GM12878 (cell line): ENCODE measurements around the gene COPS8. TPM values are rescaled to one million over a fixed set of nuclear protein-coding genes. Genes with fewer than 3 reads are reported as not detected.

ENCODE experiments used
- BACH1 ChIP-seq: fragments of 450-650 bp; IDR thresholded peaks from 2 replicates; pipeline ENCODE4 v1.6.1; 2017; ENCODE audit warnings: mild to moderate bottlenecking, borderline replicate concordance
- BCL11A ChIP-seq: IDR thresholded peaks from 2 replicates; pipeline ENCODE4 v1.6.1; 2011; ENCODE audit warnings: low read depth, low read length
- CBX3 ChIP-seq: fragments of 200-600 bp; sonication (generic); IDR thresholded peaks from 2 replicates; pipeline ENCODE4 v1.6.1; 2016; ENCODE audit warnings: low read depth, borderline replicate concordance
- FOXK2 ChIP-seq: fragments of 450-650 bp; IDR thresholded peaks from 2 replicates; pipeline ENCODE4 v1.6.1; 2017; ENCODE audit warnings: mild to moderate bottlenecking, moderate library complexity
- GABPA ChIP-seq: IDR thresholded peaks from 2 replicates; pipeline ENCODE4 v1.6.1; 2014; ENCODE audit warnings: antibody characterized with exemption, low read depth, mild to moderate bottlenecking, inconsistent platforms
- GATAD2B ChIP-seq: fragments of 450-650 bp; conservative IDR thresholded peaks from 2 replicates; pipeline ENCODE4 v1.6.1; 2017; ENCODE audit warnings: low read depth, mild to moderate bottlenecking, moderate library complexity
- HCFC1 ChIP-seq: fragments of 150-350 bp; IDR thresholded peaks from 2 replicates; pipeline ENCODE4 v1.6.1; 2014; ENCODE audit warnings: low read length
- JUND ChIP-seq: IDR thresholded peaks from 2 replicates; pipeline ENCODE4 v1.6.1; 2012; ENCODE audit warnings: low read depth, mild to moderate bottlenecking, low read length, improper control_type of control experiment, moderate library complexity
- KLF5 ChIP-seq: fragments of 450-650 bp; IDR thresholded peaks from 2 replicates; pipeline ENCODE4 v1.6.1; 2014; ENCODE audit warnings: mild to moderate bottlenecking; ENCODE audit not compliant: partially characterized antibody
- SMAD1 ChIP-seq: fragments of 450-650 bp; IDR thresholded peaks from 2 replicates; pipeline ENCODE4 v1.6.1; 2018; ENCODE audit warnings: mild to moderate bottlenecking, low read depth; ENCODE audit not compliant: partially characterized antibody
- SRF ChIP-seq, 2 experiments: IDR thresholded peaks; 2 replicates each; pipeline ENCODE4 v1.6.1; 2011; ENCODE audit warnings: low read depth in 2 of 2, low read length in 2 of 2, mild to moderate bottlenecking in 1 of 2, moderate library complexity in 1 of 2
- STAT3 ChIP-seq: IDR thresholded peaks from 2 replicates; pipeline ENCODE4 v1.6.1; 2011; ENCODE audit warnings: low read depth, low read length, improper control_type of control experiment
- TAF1 ChIP-seq: IDR thresholded peaks from 2 replicates; pipeline ENCODE4 v1.6.1; 2011; ENCODE audit warnings: mild to moderate bottlenecking, low read depth, low read length, borderline replicate concordance
- TCF3 ChIP-seq: IDR thresholded peaks from 2 replicates; pipeline ENCODE4 v1.6.1; 2012; ENCODE audit warnings: low read depth, mild to moderate bottlenecking, low read length, borderline replicate concordance; ENCODE audit not compliant: insufficient read depth
- ZNF217 ChIP-seq: fragments of 450-650 bp; IDR thresholded peaks from 2 replicates; pipeline ENCODE4 v1.6.1; 2017; ENCODE audit warnings: antibody characterized with exemption, mild to moderate bottlenecking
- ZSCAN29 ChIP-seq: fragments of 450-650 bp; IDR thresholded peaks from 2 replicates; pipeline ENCODE4 v1.6.1; 2017; ENCODE audit warnings: mild to moderate bottlenecking, moderate library complexity
- polyA plus RNA-seq, 11 experiments: library from polyadenylated mRNA; depleted of rRNA in 4 of 11; unstranded in 6 of 11; stranded (reverse) in 5 of 11; fragments of >200 nt; fragmentation: Nextera tagmentation in 4 of 11; fragmentation: Illumina TruSeq in 1 of 11; extraction: Ambion mirVana in 4 of 11; extraction: Trizol in 1 of 11; gene quantifications; 1 replicate in 1 of 11; 2 replicates in 10 of 11; pipeline versions ENCODE4 v1.2.1 to v1.2.3, GENCODE V29; 2011 to 2016; ENCODE audit warnings: inconsistent platforms in 2 of 11, missing spikeins in 2 of 11, low read depth in 1 of 11
- total RNA-seq, 4 experiments: library from RNA; depleted of rRNA in 3 of 4; stranded (reverse); fragments of >200 nt in 3 of 4; fragmentation: Illumina TruSeq in 1 of 4; extraction: Trizol in 1 of 4; gene quantifications; 2 replicates each; pipeline versions ENCODE4 v1.2.1 to v1.2.3, GENCODE V29; 2013 to 2021
- TF ChIP-seq, protein P1 (sequence below): fragments of 450-650 bp; formaldehyde crosslinking; IDR thresholded peaks from 2 replicates; pipeline ENCODE4 v1.4.0; 2020; ENCODE audit warnings: mild to moderate bottlenecking, moderate library complexity
- TF ChIP-seq, protein P2 (sequence below): fragments of 450-650 bp; IDR thresholded peaks from 2 replicates; pipeline ENCODE4 v1.6.1; 2017; ENCODE audit warnings: mild to moderate bottlenecking, moderate library complexity
- TF ChIP-seq, protein P3 (sequence below): fragments of 450-650 bp; IDR thresholded peaks from 2 replicates; pipeline ENCODE4 v1.6.1; 2017; ENCODE audit warnings: low read depth, mild to moderate bottlenecking, moderate library complexity

COPS8 gene
- total and polyA plus RNA-seq, 10 of the 15 experiments (the other 5 are each of a cell fraction or from before 2014, with no cell fraction given) = 44.0 to 134 (median 107) TPM

DNA sequence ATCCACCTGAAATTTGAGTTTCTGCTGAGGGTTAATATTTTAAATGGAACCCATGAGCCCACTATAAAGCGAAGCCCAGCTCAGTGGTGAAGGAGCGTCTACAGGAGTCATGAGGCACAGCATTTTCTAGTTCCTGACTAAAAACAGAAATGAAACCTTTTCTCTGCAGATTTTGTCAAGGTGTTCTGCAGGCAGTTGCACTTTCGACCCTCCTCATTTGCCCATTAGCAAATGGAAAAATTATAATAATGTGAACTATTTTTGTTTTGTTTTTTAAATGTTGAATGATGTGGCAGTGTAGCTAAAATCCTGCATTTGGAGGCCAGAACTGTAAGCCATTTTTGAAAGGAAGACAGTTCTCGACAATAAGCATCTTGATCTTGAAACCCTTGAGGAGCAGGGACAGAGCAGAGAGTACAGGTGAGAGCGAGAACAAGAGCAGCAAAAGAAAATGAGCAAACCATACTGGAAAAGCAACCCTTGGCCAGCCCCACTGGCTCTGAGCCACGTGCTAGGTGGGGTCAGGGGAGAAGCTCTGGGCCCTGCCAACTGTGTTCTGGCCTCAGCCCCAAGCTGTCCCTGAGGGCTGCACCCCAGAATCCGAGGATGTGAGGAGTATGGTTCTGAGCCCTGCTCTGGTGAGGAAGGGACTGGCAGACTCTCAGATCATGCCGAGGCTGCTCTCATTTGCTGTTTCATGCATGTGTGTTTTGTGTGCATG lies 26.4 kb upstream of the COPS8 start (continued):
- TF ChIP-seq, protein P1, sequence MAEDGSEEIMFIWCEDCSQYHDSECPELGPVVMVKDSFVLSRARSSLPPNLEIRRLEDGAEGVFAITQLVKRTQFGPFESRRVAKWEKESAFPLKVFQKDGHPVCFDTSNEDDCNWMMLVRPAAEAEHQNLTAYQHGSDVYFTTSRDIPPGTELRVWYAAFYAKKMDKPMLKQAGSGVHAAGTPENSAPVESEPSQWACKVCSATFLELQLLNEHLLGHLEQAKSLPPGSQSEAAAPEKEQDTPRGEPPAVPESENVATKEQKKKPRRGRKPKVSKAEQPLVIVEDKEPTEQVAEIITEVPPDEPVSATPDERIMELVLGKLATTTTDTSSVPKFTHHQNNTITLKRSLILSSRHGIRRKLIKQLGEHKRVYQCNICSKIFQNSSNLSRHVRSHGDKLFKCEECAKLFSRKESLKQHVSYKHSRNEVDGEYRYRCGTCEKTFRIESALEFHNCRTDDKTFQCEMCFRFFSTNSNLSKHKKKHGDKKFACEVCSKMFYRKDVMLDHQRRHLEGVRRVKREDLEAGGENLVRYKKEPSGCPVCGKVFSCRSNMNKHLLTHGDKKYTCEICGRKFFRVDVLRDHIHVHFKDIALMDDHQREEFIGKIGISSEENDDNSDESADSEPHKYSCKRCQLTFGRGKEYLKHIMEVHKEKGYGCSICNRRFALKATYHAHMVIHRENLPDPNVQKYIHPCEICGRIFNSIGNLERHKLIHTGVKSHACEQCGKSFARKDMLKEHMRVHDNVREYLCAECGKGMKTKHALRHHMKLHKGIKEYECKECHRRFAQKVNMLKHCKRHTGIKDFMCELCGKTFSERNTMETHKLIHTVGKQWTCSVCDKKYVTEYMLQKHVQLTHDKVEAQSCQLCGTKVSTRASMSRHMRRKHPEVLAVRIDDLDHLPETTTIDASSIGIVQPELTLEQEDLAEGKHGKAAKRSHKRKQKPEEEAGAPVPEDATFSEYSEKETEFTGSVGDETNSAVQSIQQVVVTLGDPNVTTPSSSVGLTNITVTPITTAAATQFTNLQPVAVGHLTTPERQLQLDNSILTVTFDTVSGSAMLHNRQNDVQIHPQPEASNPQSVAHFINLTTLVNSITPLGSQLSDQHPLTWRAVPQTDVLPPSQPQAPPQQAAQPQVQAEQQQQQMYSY = no peak
- TF ChIP-seq TCF3 = peak; percentile 66; the same call in 1 of the 2 replicates
- TF ChIP-seq JUND = peak; percentile 83
- TF ChIP-seq HCFC1 = no peak
- TF ChIP-seq CBX3 = no peak
- peak; percentile 36; the same call in 1 of the 2 replicates for TF ChIP-seq TAF1
- TF ChIP-seq, protein P2, sequence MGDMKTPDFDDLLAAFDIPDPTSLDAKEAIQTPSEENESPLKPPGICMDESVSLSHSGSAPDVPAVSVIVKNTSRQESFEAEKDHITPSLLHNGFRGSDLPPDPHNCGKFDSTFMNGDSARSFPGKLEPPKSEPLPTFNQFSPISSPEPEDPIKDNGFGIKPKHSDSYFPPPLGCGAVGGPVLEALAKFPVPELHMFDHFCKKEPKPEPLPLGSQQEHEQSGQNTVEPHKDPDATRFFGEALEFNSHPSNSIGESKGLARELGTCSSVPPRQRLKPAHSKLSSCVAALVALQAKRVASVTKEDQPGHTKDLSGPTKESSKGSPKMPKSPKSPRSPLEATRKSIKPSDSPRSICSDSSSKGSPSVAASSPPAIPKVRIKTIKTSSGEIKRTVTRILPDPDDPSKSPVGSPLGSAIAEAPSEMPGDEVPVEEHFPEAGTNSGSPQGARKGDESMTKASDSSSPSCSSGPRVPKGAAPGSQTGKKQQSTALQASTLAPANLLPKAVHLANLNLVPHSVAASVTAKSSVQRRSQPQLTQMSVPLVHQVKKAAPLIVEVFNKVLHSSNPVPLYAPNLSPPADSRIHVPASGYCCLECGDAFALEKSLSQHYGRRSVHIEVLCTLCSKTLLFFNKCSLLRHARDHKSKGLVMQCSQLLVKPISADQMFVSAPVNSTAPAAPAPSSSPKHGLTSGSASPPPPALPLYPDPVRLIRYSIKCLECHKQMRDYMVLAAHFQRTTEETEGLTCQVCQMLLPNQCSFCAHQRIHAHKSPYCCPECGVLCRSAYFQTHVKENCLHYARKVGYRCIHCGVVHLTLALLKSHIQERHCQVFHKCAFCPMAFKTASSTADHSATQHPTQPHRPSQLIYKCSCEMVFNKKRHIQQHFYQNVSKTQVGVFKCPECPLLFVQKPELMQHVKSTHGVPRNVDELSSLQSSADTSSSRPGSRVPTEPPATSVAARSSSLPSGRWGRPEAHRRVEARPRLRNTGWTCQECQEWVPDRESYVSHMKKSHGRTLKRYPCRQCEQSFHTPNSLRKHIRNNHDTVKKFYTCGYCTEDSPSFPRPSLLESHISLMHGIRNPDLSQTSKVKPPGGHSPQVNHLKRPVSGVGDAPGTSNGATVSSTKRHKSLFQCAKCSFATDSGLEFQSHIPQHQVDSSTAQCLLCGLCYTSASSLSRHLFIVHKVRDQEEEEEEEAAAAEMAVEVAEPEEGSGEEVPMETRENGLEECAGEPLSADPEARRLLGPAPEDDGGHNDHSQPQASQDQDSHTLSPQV = no peak
- no peak for TF ChIP-seq SRF (IDR thresholded peaks at IDR 0.05; ENCODE audit: low read depth in 2 of 2, low read length in 2 of 2)
- TF ChIP-seq, protein P3, sequence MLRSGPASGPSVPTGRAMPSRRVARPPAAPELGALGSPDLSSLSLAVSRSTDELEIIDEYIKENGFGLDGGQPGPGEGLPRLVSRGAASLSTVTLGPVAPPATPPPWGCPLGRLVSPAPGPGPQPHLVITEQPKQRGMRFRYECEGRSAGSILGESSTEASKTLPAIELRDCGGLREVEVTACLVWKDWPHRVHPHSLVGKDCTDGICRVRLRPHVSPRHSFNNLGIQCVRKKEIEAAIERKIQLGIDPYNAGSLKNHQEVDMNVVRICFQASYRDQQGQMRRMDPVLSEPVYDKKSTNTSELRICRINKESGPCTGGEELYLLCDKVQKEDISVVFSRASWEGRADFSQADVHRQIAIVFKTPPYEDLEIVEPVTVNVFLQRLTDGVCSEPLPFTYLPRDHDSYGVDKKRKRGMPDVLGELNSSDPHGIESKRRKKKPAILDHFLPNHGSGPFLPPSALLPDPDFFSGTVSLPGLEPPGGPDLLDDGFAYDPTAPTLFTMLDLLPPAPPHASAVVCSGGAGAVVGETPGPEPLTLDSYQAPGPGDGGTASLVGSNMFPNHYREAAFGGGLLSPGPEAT = peak; percentile 56
- TF ChIP-seq STAT3 = peak; percentile 56; the same call in 1 of the 2 replicates
- TF ChIP-seq ZNF217 = peak; percentile 99
- TF ChIP-seq KLF5 = no peak
- 0 out of 2 replicates have a peak, but pooled peaks have one; percentile 15 for TF ChIP-seq GABPA
- no peak for TF ChIP-seq SMAD1
- no peak for TF ChIP-seq FOXK2
- TF ChIP-seq GATAD2B = peak; percentile 59; the same call in 1 of the 2 replicates
- peak; percentile 81 for TF ChIP-seq BCL11A
- peak; percentile 57; the same call in 1 of the 2 replicates for TF ChIP-seq BACH1
- peak; percentile 94 for TF ChIP-seq ZSCAN29
